ENCODE measurements around the gene LDB2.
"Not testable (repeated sequence)": the region's sequence is repeated elsewhere in the genome, so short reads cannot be mapped to it uniquely, and the experiment has no call there.

The LDB2 gene

GRCh38 chr4:16550531-16550930, 347.9 kb downstream of the LDB2 start:
- no peaks in the 10 kb centered on the region for H3K27me3 Mint-ChIP-seq (ENCODE audit: low read depth)
- peaks cover 3% of the 10 kb centered on the region for H3K9me3 Mint-ChIP-seq
- no peaks in the 10 kb centered on the region for H3K36me3 Mint-ChIP-seq (ENCODE audit: low read depth)
- H3K4me1 Mint-ChIP-seq (ENCODE audit: low read depth): no peaks in the 10 kb centered on the region
- no peak for DNase-seq (ENCODE audit: low spot score)
- no peak overlapping the region for H3K27ac Mint-ChIP-seq
- H3K4me3 Mint-ChIP-seq: no peak overlapping the region

- no peaks in the 10 kb centered on the region for H3K36me3 Mint-ChIP-seq (ENCODE audit: low read depth)
- no peaks in the 10 kb centered on the region for H3K4me1 Mint-ChIP-seq (ENCODE audit: low read depth)
- no peak overlapping the region for H3K27ac Mint-ChIP-seq
- H3K9me3 Mint-ChIP-seq: no peaks in the 10 kb centered on the region
- no peaks in the 10 kb centered on the region for H3K27me3 Mint-ChIP-seq (ENCODE audit: low read depth)
- H3K4me3 Mint-ChIP-seq: no peak overlapping the region
- no peak for DNase-seq (ENCODE audit: low spot score)
Observed at GRCh38 chr4:16545656-16546055, 352.8 kb downstream of the LDB2 start.

DNA sequence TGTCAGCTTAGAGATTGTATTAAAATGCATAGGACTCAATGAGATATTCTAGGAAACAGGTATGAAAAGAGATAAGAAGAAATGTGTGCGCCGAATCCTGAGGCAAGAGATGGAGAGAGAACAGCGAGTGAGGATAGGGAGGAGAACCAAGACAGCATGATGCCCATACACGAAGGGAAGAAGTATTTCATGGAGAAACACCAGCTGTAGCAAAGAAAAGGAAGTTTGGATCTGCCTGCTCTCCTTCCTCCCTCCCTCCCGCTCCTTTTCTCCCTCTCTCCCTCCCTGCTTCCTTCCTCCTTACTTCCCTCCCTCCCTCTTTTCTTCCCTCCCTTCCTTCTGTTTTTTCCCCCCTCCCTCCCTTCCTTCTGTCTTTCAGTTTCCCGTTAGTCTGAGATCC, 353.6 kb downstream of the LDB2 start:
- Mint-ChIP-seq H3K4me1 (ENCODE audit: low read depth) (no peaks in the 10 kb centered on the region), H3K27me3 (ENCODE audit: low read depth) (no peaks in the 10 kb centered on the region), H3K27ac (no peak overlapping the region), H3K9me3 (no peaks in the 10 kb centered on the region), H3K4me3 (no peak overlapping the region), H3K36me3 (ENCODE audit: low read depth) (no peaks in the 10 kb centered on the region)
- DNase-seq (ENCODE audit: low spot score): no peak

GRCh38 chr4:16544251-16544721, 354.2 kb downstream of the LDB2 start:
- Mint-ChIP-seq H3K27ac (no peak overlapping the region), H3K27me3 (ENCODE audit: low read depth) (no peaks in the 10 kb centered on the region), H3K9me3 (no peaks in the 10 kb centered on the region), H3K36me3 (ENCODE audit: low read depth) (no peaks in the 10 kb centered on the region), H3K4me1 (ENCODE audit: low read depth) (no peaks in the 10 kb centered on the region), H3K4me3 (no peak overlapping the region)
- DNase-seq (ENCODE audit: low spot score): no peak

- H3K4me1 Mint-ChIP-seq (ENCODE audit: low read depth): no peaks in the 10 kb centered on the region
- no peaks in the 10 kb centered on the region for H3K27me3 Mint-ChIP-seq (ENCODE audit: low read depth)
- no peaks in the 10 kb centered on the region for H3K9me3 Mint-ChIP-seq
Observed at GRCh38 chr4:16537926-16538325, 360.5 kb downstream of the LDB2 start.

GRCh38 chr4:16532240-16532970, 366.0 kb downstream of the LDB2 start:
- Mint-ChIP-seq H3K36me3 (ENCODE audit: low read depth) (no peaks in the 10 kb centered on the region), H3K4me3 (no peak overlapping the region), H3K27me3 (ENCODE audit: low read depth) (no peaks in the 10 kb centered on the region), H3K27ac (no peak overlapping the region), H3K4me1 (ENCODE audit: low read depth) (no peaks in the 10 kb centered on the region), H3K9me3 (no peaks in the 10 kb centered on the region)
- DNase-seq (ENCODE audit: low spot score): no peak

More at GRCh38 chr4:16537926-16538325, 360.5 kb downstream of the LDB2 start:
- no peak for DNase-seq (ENCODE audit: low spot score)
- Mint-ChIP-seq H3K27ac (no peak overlapping the region), H3K36me3 (ENCODE audit: low read depth) (no peaks in the 10 kb centered on the region), H3K4me3 (no peak overlapping the region)

DNA sequence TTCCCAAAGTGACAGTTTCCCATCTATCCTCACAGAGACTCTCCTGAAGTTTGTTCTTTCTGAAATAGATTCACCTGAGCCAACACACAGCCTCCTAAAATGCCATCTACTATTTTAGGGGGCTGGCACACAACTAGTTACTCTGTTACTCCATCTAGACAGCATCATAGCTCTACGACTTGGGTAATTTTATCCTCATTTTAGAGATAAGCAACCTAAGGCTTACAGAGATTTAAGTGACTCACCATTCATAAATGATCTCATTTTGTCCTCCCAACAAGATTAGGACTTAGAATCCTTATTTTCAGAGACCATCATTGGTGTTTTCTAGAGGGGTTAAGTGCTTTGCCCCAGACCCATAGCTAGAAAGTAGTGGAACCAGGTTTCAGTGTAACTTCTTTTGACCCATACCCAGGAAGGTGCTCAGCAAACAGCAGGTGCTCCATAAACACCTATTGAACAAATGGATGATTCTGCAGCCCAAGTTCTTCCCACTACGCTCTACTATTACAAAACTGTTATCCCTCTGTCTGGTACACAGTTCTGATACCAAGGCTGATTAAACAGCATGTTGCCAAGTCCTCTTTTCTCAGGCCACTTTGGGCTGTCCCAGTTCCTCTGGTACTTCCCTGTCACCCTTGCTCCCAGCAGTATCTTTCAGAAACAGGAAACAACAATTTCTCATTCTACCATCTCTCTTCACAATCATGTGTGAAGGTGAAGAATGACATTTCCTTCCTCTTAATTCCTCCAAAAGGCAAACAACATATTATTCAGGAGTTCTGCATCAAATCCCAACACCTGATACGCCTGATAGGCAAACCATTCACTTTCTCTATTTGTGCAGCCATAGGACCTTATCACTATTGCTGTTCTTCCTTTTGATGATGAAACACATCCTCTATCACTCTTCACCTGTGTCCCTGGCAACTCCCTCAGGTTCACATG, 367.5 kb downstream of the LDB2 start:
- no peaks in the 10 kb centered on the region for H3K27me3 Mint-ChIP-seq (ENCODE audit: low read depth)
- no peak overlapping the region for H3K27ac Mint-ChIP-seq
- no peak for DNase-seq (ENCODE audit: low spot score)
- no peaks in the 10 kb centered on the region for H3K9me3 Mint-ChIP-seq
- no peaks in the 10 kb centered on the region for H3K4me1 Mint-ChIP-seq (ENCODE audit: low read depth)
- H3K4me3 Mint-ChIP-seq: no peak overlapping the region
- no peaks in the 10 kb centered on the region for H3K36me3 Mint-ChIP-seq (ENCODE audit: low read depth)

DNA sequence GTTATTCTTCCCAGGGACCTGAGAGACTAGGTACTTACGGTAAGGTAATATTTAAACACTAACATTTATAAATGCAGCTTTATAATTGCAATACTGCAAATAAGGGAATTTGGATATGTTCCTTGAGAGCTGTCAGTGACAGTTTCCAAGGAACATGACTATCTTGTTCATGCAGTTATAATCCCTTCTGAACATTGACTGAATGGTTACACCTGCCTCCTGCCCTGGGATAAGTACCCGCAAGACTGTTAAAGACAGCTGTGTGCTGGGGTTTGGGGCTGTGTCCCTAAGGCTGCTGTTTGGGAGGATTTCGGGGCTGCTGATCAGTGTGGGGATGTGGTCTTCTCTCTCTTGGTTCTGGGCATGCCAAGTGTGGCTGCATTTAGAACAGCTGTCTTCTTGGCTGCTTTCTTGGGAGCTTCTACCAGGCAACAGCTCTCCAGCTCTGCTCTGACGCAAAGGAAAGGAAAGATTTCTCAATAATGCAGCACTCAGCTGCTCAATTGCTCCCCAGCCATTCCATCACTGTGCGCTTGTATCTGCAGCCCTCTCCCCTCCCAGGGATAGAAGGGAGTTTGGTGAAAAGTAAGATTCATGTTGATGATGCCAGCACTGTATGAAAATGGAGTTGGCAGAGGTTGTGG, 373.4 kb downstream of the LDB2 start:
- H3K27ac Mint-ChIP-seq: no peak overlapping the region
- no peak for DNase-seq (ENCODE audit: low spot score)
- no peak overlapping the region for H3K4me3 Mint-ChIP-seq
- no peaks in the 10 kb centered on the region for H3K9me3 Mint-ChIP-seq
- H3K4me1 Mint-ChIP-seq (ENCODE audit: low read depth): no peaks in the 10 kb centered on the region
- no peaks in the 10 kb centered on the region for H3K27me3 Mint-ChIP-seq (ENCODE audit: low read depth)
- no peaks in the 10 kb centered on the region for H3K36me3 Mint-ChIP-seq (ENCODE audit: low read depth)

GRCh38 chr4:16524406-16524805, 374.0 kb downstream of the LDB2 start:
- DNase-seq (ENCODE audit: low spot score): no peak
- Mint-ChIP-seq H3K4me3 (no peak overlapping the region), H3K9me3 (no peaks in the 10 kb centered on the region), H3K36me3 (ENCODE audit: low read depth) (no peaks in the 10 kb centered on the region), H3K27me3 (ENCODE audit: low read depth) (no peaks in the 10 kb centered on the region), H3K27ac (no peak overlapping the region), H3K4me1 (ENCODE audit: low read depth) (no peaks in the 10 kb centered on the region)

DNA sequence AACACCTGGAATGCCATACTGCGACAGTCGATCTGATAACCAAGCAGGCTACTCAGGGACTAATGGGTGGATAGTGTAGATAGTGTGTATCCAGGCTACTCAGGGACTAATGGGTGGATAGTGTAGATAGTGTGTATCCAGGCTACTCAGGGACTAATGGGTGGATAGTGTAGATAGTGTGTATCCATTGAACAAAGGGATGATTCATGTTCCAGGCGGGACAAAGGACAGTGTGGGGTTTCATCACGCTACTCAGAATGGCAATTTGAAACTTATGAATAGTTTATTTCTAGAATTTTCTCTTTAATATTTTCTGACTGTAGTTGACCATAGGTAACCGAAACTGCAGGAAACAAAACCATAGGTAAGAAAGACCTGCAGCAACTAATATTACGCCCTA, 374.9 kb downstream of the LDB2 start:
- H3K27ac Mint-ChIP-seq; H3K27me3 Mint-ChIP-seq (ENCODE audit: low read depth); H3K4me3 Mint-ChIP-seq; H3K9me3 Mint-ChIP-seq; H3K36me3 Mint-ChIP-seq (ENCODE audit: low read depth); DNase-seq (ENCODE audit: low spot score); H3K4me1 Mint-ChIP-seq (ENCODE audit: low read depth): not testable (repeated sequence)

- DNase-seq (ENCODE audit: low spot score): no peak
- H3K9me3 Mint-ChIP-seq: no peaks in the 10 kb centered on the region
- H3K27ac Mint-ChIP-seq: no peak overlapping the region
- H3K36me3 Mint-ChIP-seq (ENCODE audit: low read depth): no peaks in the 10 kb centered on the region
- no peak overlapping the region for H3K4me3 Mint-ChIP-seq
- no peaks in the 10 kb centered on the region for H3K4me1 Mint-ChIP-seq (ENCODE audit: low read depth)
- H3K27me3 Mint-ChIP-seq (ENCODE audit: low read depth): no peaks in the 10 kb centered on the region
Observed at GRCh38 chr4:16521156-16521915, 377.1 kb downstream of the LDB2 start.

- Mint-ChIP-seq H3K4me1 (ENCODE audit: low read depth) (no peaks in the 10 kb centered on the region), H3K36me3 (ENCODE audit: low read depth) (no peaks in the 10 kb centered on the region), H3K9me3 (no peaks in the 10 kb centered on the region), H3K4me3 (no peak overlapping the region), H3K27me3 (ENCODE audit: low read depth) (no peaks in the 10 kb centered on the region), H3K27ac (no peak overlapping the region)
- no peak for DNase-seq (ENCODE audit: low spot score)
Observed at GRCh38 chr4:16516796-16517439, 381.5 kb downstream of the LDB2 start.

GRCh38 chr4:16513876-16514275, 384.6 kb downstream of the LDB2 start:
- DNase-seq (ENCODE audit: low spot score): no peak
- Mint-ChIP-seq H3K27ac (no peak overlapping the region), H3K36me3 (ENCODE audit: low read depth) (no peaks in the 10 kb centered on the region), H3K4me3 (no peak overlapping the region), H3K27me3 (ENCODE audit: low read depth) (no peaks in the 10 kb centered on the region), H3K9me3 (peaks cover 5% of the 10 kb centered on the region), H3K4me1 (ENCODE audit: low read depth) (no peaks in the 10 kb centered on the region)

Data from T-helper 2 cell treated with Interferon-gamma antibody and Interleukin-4, amounts not matched to agents 5 μg/mL and 100 μg/mL, for 36 hours (primary cell).